Measurements from ENCODE around the gene CCDC148.

DNA sequence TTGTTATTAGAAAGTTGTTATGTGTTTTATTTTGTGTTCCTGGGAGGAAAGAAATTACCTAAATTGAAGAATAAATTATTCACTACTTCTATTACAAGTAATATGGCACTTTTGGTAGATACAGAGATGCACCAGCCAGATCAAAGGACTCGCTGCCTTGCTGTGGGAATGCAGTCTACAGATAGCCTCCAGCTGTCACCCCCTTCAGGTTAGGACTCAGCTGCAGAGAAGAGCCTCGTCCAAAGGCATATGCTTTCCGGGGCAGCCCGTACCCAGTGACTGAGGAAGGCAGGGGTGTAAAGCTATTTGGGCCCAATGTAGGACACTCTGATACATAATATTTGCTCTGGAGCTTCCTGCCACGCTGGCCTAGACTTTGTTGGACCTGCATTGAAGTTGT, 90.2 kb downstream of the CCDC148 start:
- no peak for TF ChIP-seq EZH2 (IDR thresholded peaks at IDR 0.05; ENCODE audit: borderline replicate concordance, insufficient read depth, low read depth, low read length, poor library complexity, severe bottlenecking)
- TF ChIP-seq, protein P1, sequence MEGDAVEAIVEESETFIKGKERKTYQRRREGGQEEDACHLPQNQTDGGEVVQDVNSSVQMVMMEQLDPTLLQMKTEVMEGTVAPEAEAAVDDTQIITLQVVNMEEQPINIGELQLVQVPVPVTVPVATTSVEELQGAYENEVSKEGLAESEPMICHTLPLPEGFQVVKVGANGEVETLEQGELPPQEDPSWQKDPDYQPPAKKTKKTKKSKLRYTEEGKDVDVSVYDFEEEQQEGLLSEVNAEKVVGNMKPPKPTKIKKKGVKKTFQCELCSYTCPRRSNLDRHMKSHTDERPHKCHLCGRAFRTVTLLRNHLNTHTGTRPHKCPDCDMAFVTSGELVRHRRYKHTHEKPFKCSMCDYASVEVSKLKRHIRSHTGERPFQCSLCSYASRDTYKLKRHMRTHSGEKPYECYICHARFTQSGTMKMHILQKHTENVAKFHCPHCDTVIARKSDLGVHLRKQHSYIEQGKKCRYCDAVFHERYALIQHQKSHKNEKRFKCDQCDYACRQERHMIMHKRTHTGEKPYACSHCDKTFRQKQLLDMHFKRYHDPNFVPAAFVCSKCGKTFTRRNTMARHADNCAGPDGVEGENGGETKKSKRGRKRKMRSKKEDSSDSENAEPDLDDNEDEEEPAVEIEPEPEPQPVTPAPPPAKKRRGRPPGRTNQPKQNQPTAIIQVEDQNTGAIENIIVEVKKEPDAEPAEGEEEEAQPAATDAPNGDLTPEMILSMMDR (IDR thresholded peaks at IDR 0.05) = no peak
